HL-60/S4 treated with phorbol 12-myristate 13-acetate at 8.2 ng/mL for 4 days and 3 days (cell line): ENCODE measurements around the gene OR10H5.
"Not testable (repeated sequence)": the region's sequence is repeated elsewhere in the genome, so short reads cannot be mapped to it uniquely, and the experiment has no call there.

Source experiments
- in situ Hi-C: fragments of 300-500 bp; cut with MboI; formaldehyde crosslinking; loops from 2 replicates; pipeline ENCODE4 v1.15.0; 2022; ENCODE audit warnings: low sequenced_read_pairs

Gene OR10H5

DNA sequence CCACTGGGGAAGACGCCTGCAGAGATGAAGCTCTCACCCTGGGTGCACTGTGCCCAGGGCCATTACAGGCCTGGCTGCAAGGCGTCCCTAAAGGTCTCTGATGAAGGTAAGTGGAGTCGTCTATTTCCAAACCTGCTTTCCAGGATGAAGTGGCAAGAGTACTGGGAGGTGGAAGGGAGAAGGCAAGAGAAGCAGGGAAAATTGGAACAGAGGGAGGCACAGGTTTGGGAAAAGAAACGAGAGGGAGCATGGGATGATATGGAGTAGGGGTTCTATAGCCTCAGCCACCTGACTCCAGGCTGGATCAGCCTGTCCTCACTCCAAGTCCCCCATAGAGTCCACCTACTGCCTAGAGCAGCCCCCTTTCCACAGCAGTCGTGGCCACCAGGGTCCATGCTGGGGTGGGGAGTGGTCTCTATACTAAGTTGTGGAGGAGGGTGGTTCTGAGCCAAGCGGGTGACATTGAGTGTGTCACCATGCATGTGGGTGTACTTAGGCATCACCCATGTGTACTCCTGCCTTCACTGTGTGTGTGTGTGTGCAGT lies at the start of gene OR10H5:
OR10H5 (plus strand) TSS at position 51 of the 545 bp plus-strand sequence. CDS start 6,388 bp downstream, outside the sequence.
- in situ Hi-C loops, result no loop called here

- in situ Hi-C loops, result no loop called here
Measured at GRCh38 chr19:15737722-15738121, 49.7 kb upstream of the OR10H5 start, which contains the start of gene OR10H3. Gene OR10H3, plus strand, starts transcription at chr19:15737985. Its CDS starts 3,408 bp downstream, at chr19:15741393.

DNA sequence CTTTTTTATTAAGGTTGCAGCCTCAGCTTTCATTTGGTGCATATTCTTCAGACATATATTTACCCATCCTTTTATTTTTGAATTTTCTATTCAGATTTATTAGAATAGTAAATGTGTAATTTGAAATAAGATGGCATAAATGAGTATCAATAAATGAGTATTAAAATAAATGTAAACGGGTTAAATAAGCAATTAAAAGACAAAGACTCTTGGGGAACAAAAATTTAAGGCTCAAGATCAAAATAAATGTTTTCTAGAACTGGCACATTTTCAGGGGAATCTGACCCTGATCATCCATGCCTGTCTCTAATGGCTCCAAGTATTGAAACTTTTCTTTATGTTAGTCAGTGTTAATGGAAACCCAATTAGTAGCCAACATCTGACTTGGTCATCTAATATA lies 46.7 kb upstream of the OR10H5 start:
- in situ Hi-C loops, result no loop called here

GRCh38 chr19:15748239-15748638 lies 39.2 kb upstream of the OR10H5 start:
- in situ Hi-C loops, result no loop called here

GRCh38 chr19:15758379-15758778 lies 29.1 kb upstream of the OR10H5 start:
- in situ Hi-C loops, result no loop called here

GRCh38 chr19:15759962-15760565 lies 27.4 kb upstream of the OR10H5 start:
- in situ Hi-C loops, result no loop called here

- in situ Hi-C loops, result no loop called here
Measured at GRCh38 chr19:15769586-15769985, 17.9 kb upstream of the OR10H5 start.

DNA sequence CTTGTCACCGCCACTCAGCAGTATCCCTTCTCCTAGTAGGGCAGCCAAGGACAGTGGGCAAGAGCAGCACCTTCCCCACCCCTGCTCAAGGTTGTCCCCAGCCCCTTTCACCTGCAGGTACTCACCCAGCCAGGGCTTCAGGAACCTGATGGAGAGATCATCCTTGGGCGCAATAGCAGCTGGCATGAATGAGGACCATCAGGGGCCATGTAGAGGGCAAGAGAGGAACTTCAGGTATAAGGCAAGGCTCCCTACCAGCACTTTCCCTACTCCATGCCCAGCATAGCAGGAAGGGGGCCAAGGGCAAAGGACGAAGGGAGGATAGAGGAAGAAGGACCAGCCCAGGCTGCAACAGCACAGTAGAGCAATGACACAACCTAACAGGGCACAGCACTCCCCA lies 13.3 kb upstream of the OR10H5 start:
- in situ Hi-C loops, result not testable (repeated sequence)

- in situ Hi-C loops, result no loop called here
Measured at GRCh38 chr19:15775249-15775648, 12.2 kb upstream of the OR10H5 start.

DNA sequence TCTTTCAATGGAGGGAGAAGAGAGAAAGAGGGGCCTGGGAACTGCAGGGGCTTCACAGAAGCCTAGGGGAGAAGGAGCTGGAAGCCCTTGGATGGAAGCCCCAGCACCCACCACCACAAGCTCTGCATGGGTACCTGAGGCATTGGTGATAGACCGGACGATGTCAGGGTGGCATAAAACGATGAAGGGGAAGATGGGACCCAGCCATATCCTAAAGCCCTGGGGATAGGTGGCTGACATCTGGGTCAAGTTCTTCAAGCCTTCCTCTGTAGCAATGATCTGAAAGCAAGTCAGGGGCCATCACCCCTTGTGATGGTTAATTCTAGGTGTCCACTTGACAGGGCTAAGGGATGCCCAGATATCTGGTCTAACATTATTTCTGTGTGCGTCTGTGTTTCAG lies 11.2 kb upstream of the OR10H5 start:
- in situ Hi-C loops, result no loop called here

GRCh38 chr19:15776991-15777970 lies 10.2 kb upstream of the OR10H5 start:
- in situ Hi-C loops, result no loop called here

DNA sequence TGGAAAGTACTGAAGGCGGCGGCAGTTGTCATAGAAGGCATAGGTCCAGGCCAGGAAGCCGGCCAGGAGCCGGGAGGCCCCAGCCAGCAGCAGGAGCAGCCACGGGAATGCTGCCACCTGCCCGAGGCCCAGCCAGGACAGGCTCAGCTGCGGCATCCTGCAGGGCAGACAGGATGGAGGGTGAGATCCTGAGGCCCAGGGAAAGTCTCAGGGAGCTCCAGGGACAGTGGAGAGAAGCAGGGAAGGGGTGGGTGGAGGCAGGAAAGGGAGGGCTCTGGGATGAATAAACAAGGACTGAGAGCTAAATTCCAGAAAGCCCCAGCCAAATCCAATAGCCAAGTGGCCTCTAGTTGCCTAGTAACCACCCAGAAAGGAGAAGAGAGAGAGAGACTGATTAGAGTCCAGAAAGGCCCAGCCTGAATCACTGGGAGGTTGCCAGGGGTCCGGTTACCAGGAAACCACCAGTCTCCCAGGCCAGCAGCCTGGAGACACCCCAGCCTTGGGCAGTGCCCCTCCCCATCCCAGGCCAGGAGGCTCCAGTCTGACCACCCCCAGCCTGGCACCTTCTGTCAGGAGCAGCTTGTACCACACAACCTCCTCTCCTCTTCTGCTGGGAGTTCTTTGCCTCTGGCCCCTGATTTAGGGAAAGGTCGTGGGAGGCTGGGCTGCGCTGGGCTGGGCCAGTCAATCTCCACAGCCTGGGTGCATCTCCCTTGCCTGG lies 7.5 kb upstream of the OR10H5 start:
- in situ Hi-C loops, result no loop called here

- in situ Hi-C loops, result no loop called here
Measured at GRCh38 chr19:15780610-15781418, 6.6 kb upstream of the OR10H5 start.

DNA sequence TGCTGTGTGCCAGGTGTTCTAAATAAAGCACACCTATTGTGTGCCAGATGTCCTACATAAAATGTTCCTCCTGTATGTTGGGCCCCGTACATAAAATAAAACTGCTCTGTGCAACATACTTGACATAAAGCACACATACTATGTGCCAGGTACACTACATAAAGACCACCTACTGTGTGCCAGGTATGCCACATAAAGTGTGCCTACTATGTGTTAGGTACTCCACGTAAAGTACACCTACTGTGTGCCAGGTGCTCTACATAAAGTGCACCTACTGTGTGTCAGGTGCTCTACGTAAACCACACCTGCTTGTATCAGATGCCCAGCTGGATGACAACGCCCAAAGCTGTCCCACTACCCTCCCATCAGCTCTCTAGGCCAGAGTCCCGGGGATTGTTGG lies 5.8 kb upstream of the OR10H5 start:
- in situ Hi-C loops, result no loop called here

- in situ Hi-C loops, result no loop called here
Measured at GRCh38 chr19:15782211-15782610, 5.2 kb upstream of the OR10H5 start.

- in situ Hi-C loops, result not testable (repeated sequence)
Measured at GRCh38 chr19:15782896-15783295, 4.6 kb upstream of the OR10H5 start.

- in situ Hi-C loops, result no loop called here
Measured at GRCh38 chr19:15788594-15789270, 1.3 kb downstream of the OR10H5 start.

GRCh38 chr19:15790096-15790495 lies 2.6 kb downstream of the OR10H5 start:
- in situ Hi-C loops, result no loop called here

DNA sequence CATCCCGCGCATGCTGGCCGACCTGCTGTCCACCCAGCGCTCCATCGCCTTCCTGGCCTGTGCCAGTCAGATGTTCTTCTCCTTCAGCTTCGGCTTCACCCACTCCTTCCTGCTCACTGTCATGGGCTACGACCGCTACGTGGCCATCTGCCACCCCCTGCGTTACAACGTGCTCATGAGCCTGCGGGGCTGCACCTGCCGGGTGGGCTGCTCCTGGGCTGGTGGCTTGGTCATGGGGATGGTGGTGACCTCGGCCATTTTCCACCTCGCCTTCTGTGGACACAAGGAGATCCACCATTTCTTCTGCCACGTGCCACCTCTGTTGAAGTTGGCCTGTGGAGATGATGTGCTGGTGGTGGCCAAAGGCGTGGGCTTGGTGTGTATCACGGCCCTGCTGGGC lies 6.8 kb downstream of the OR10H5 start:
- in situ Hi-C loops, result not testable (repeated sequence)

- in situ Hi-C loops, result no loop called here
Measured at GRCh38 chr19:15810335-15810734, 22.9 kb downstream of the OR10H5 start.
